Measurements from ENCODE around the gene MAPK7.

Gene MAPK7

GRCh38 chr17:19381741-19382444, 3.6 kb downstream of the MAPK7 start:
- DNase-seq, result no peak

- no peak for DNase-seq
Observed at GRCh38 chr17:19382531-19383444, 4.5 kb downstream of the MAPK7 start.

- no peak for DNase-seq
Observed at GRCh38 chr17:19383681-19384470, 5.6 kb downstream of the MAPK7 start.

GRCh38 chr17:19384723-19385391, 6.6 kb downstream of the MAPK7 start:
- DNase-seq, result peak; percentile 78

- no peak for DNase-seq
Observed at GRCh38 chr17:19385521-19385983, 7.3 kb downstream of the MAPK7 start.

- peak; percentile 39 for DNase-seq
Observed at GRCh38 chr17:19386051-19386929, 8.0 kb downstream of the MAPK7 start.

- no peak for DNase-seq
Observed at GRCh38 chr17:19386974-19387920, 8.9 kb downstream of the MAPK7 start, which contains the start of gene MFAP4. Gene MFAP4 (minus strand): TSS chr17:19387190. CDS start chr17:19387155, 35 bp downstream.

GRCh38 chr17:19387921-19388521, 9.7 kb downstream of the MAPK7 start:
- no peak for DNase-seq

GRCh38 chr17:19388791-19389785, 10.8 kb downstream of the MAPK7 start:
- peak; percentile 22 for DNase-seq

- no peak for DNase-seq
Observed at GRCh38 chr17:19390951-19391350, 12.7 kb downstream of the MAPK7 start.

- no peak for DNase-seq
Observed at GRCh38 chr17:19391432-19391831, 13.1 kb downstream of the MAPK7 start.

GRCh38 chr17:19392303-19392702, 14.0 kb downstream of the MAPK7 start:
- no peak for DNase-seq

GRCh38 chr17:19397556-19398041, 19.3 kb downstream of the MAPK7 start:
- no peak for DNase-seq

GRCh38 chr17:19398301-19399181, 20.2 kb downstream of the MAPK7 start:
- peak; percentile 14 for DNase-seq

GRCh38 chr17:19399750-19400450, 21.6 kb downstream of the MAPK7 start:
- no peak for DNase-seq

GRCh38 chr17:19401321-19402010, 23.2 kb downstream of the MAPK7 start:
- DNase-seq, result no peak
